Testis (tissue), 2 donors: ENCODE results near the gene SPDYE16.
"Not testable (repeated sequence)": the region's sequence is repeated elsewhere in the genome, so short reads cannot be mapped to it uniquely, and the experiment has no call there.

Experiments
- POLR2A ChIP-seq: fragments of 450-650 bp; IDR thresholded peaks from one replicate; pipeline ENCODE4 v1.6.1; 2017; ENCODE audit warnings: antibody characterized with exemption, mild to moderate bottlenecking, moderate library complexity
- TF ChIP-seq, protein P1 (sequence below), 3 experiments: fragments of 450-650 bp in 2 of 3; fragments of 200-600 bp in 1 of 3; sonication (generic) in 1 of 3; IDR thresholded peaks; one replicate each; pipeline ENCODE4 v1.5.1; 2016 to 2019; ENCODE audit warnings: antibody characterized with exemption in 3 of 3, mild to moderate bottlenecking in 2 of 3, moderate library complexity in 1 of 3

DNA sequence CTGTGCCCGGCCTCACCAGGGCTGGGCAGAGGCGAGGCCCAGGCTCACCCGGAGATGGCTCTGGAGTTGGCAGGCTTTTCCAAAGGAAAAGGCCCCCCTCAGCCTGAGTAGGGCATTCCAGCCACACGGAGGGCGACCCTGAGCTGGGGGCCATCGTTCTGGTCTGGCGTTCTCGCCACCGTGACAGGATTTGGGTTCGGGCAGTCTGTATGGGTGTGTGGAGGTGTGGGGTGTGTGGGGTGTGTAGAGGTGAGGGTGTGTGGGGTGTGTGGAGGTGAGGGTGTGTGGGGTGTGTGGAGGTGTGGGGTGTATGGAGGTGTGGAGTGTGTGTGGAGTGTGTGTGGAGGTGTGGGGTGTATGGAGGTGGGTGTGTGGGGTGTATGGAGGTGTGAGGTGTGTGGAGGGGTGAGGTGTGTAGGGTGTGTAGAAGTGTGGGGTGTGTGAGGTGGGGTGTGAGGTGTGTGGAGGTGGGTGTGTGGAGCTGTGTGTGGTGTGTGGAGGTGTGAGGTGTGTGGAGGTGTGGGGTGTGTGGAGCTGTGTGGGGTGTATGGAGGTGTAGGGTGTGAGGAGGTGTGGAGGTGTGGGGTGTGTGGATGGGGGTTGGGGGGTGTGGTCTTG lies 44.4 kb downstream of the SPDYE16 start:
- TF ChIP-seq POLR2A = not testable (repeated sequence)
- TF ChIP-seq, protein P1, sequence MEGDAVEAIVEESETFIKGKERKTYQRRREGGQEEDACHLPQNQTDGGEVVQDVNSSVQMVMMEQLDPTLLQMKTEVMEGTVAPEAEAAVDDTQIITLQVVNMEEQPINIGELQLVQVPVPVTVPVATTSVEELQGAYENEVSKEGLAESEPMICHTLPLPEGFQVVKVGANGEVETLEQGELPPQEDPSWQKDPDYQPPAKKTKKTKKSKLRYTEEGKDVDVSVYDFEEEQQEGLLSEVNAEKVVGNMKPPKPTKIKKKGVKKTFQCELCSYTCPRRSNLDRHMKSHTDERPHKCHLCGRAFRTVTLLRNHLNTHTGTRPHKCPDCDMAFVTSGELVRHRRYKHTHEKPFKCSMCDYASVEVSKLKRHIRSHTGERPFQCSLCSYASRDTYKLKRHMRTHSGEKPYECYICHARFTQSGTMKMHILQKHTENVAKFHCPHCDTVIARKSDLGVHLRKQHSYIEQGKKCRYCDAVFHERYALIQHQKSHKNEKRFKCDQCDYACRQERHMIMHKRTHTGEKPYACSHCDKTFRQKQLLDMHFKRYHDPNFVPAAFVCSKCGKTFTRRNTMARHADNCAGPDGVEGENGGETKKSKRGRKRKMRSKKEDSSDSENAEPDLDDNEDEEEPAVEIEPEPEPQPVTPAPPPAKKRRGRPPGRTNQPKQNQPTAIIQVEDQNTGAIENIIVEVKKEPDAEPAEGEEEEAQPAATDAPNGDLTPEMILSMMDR (IDR thresholded peaks at IDR 0.05) = not testable (repeated sequence)
